HG02840 (cell line): ENCODE results near the gene DENND1A.
"Not testable (repeated sequence)": the region's sequence is repeated elsewhere in the genome, so short reads cannot be mapped to it uniquely, and the experiment has no call there.

Source experiments
- ATAC-seq: cut with Tn5 transposase; IDR thresholded peaks from one replicate; pipeline ENCODE4 v1.9.1; 2021; ENCODE audit warnings: mild to moderate bottlenecking, moderate library complexity, moderate number of reproducible peaks; ENCODE audit not compliant: unreplicated experiment, low FRiP score

Gene DENND1A

GRCh38 chr9:123823194-123823947 lies 106.6 kb downstream of the DENND1A start:
- ATAC-seq, result no peak

DNA sequence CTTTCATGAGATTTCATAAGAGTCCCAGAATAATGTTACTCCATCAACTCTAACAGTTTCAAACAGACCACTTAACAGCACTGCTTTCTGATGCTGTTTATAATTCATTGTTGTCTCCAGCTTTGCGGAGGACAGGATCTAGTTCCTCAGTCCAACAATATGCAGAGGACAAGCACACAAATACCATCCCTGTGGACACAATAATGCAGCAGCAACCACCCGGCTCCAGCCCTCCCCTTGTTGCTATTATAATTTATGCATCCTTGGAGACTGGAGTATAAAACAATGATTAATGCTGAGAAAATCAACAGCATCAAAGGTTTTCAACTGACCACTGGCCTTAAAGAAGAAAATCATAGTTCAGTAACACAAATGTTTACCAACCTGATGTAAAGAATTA lies 108.3 kb downstream of the DENND1A start:
- ATAC-seq, result no peak

DNA sequence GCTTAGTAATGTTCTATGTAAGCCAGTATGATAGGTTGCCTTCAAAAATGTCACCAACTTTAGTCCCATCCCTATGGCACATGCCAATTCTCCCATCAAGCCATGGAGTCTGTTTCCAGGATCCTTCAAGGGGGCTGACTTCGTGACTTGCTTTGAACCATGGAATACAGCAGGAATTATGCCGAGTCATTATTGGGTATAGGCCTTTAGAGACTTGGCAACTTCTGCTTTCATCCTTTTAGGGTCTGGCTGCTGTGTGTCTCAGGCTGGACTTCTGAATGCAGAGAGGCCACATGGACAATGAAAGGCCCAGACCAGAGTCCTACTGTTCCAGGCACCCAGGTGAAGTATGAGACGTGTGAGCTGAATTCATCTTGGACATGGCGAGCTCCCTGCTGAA lies 109.8 kb downstream of the DENND1A start:
- ATAC-seq, result no peak

DNA sequence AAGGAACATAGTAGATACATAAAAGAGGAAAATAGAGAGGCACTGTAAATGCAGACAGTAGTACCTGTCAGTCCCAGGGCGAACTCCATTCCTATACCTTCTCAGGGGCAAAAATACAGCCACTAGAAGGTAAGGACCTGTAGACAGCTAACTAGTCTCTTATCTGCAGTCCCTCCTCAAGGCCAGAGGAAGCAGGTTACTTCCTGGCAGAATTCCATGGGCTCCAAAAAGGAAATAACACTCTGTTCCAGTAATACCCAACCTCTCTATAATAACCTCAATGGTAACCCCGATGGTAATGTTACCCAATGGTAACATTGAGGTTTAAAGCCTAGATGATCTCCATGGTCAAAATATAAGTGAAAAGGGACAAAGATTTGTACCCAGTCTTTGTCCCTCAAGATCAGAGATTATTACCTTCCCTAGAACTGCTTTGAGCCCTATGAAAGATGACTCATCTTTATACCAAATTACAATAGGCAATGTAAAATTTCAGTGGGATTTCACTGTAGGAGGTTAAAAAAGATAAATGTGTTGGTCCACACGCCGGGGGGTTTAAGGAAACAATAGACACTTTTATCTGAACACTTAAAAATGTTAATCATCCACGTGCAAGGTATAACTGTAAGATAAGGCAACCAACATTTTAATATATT lies 113.0 kb downstream of the DENND1A start:
- ATAC-seq, result no peak

- not testable (repeated sequence) for ATAC-seq
Observed at GRCh38 chr9:123815856-123816255, 114.1 kb downstream of the DENND1A start.

- ATAC-seq, result no peak
Observed at GRCh38 chr9:123814496-123814895, 115.4 kb downstream of the DENND1A start.

GRCh38 chr9:123812984-123813383 lies 116.9 kb downstream of the DENND1A start:
- no peak for ATAC-seq

DNA sequence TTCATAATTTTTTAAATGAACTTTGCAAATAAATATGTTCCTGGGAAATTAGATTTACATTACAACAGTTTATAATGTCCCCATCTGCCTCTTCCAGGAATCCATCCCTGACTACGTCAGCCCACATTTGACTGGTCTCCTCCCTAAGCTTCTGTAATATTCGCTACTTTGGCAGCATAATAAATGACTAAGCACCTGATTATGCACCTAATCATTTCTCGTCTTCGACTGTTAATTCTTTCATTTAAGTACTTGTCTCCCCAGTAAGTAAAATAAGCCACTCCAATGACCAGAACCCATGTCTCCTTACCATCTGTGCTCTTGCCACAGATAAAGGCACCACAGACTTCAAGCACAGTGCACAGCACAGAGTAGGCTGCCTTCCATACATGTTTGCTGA lies 122.7 kb downstream of the DENND1A start:
- no peak for ATAC-seq

GRCh38 chr9:123806829-123807228 lies 123.1 kb downstream of the DENND1A start:
- no peak for ATAC-seq

- ATAC-seq, result no peak
Observed at GRCh38 chr9:123798195-123798594, 131.7 kb downstream of the DENND1A start.

GRCh38 chr9:123796618-123797484 lies 133.1 kb downstream of the DENND1A start:
- no peak for ATAC-seq

GRCh38 chr9:123796094-123796493 lies 133.8 kb downstream of the DENND1A start:
- no peak for ATAC-seq

DNA sequence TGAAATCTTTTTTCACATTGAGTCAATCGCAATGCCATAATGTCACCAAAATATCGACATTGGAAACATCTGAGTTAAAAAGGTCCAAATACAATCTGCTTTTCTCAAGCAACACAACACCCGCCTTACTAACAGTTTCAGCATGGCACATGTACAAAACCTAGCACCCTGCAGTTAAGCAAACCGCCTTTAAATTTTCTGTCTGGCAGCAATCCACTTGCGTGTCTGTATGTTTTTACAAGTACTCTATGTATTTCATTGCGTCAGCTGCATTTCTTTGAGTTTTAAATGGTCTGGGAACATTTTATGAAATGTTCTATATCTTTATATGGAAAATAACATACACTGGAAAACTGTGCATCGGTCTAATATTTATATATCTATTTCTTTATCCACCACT lies 134.6 kb downstream of the DENND1A start:
- no peak for ATAC-seq

DNA sequence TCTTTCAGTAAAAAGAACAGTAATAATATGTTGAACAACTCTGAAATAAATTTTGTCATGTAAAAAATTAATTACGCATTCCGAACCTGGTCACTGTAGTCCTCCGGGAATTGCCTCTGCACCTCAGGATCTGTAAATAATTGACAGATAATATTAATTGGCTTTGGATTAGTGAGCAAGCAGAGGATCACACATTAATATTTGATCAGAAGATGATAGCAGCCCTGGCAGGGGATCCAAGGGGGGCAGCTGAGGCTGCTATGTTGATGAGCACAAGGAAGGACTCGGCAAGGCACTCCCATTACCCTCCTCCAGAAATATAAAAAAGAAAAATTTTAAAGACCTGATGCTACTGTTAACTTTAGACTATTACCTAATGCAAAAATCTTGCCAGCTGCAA lies 137.4 kb downstream of the DENND1A start:
- no peak for ATAC-seq

DNA sequence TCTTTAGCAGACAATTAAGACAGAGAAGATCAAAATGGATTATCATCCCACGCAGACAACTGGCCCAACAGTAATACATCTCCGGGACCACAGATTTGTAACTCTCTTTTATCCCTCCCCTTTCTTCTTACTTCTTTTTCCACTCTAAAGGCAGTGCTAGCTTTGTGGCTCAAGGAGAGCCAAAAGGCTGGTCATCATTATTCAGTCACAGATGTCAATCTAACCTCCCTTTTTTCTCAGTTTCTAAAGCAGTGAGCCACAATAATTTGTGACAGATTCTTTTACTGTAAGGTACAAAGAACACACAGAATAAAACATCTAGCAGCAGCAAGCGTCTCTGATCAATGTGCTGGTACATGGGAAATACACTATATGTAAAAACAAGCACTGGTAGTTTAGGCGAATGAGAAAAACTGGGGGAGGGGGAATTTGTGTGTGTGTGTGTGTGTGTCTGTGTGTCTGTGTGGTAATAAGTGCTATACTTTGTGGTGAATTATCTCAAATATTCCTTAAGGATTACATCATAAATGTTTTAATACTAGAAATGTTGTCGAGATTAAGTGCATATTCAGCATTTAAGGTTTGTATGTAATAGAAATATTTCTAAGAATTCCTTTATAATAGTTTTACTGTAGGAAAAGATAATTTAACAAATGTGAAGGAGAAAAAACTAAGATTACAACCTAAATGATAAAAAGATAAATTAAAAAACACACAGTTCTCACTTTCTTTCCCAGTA lies 140.2 kb downstream of the DENND1A start:
- ATAC-seq, result no peak

DNA sequence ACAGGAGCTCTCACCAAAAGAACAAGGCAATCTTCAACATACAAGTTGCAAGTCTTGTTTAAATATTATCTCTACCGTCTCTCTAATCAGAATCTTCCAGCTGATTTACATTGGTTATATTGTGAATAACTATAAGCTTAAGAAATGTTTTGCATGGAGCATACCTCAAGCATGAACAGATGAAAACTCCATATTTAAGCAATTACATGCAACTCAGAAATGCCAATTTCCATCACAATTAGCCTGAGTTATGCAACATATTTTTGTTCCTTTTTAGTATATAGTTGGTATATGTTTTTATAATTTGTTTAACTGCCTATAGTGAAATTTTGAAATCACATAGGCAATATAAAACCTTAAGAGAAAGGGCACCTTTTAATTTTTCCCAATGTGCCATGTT lies 142.5 kb downstream of the DENND1A start:
- ATAC-seq, result no peak

- ATAC-seq, result no peak
Observed at GRCh38 chr9:123784518-123784917, 145.4 kb downstream of the DENND1A start.

GRCh38 chr9:123778232-123778902 lies 151.6 kb downstream of the DENND1A start:
- no peak for ATAC-seq

- ATAC-seq, result no peak
Observed at GRCh38 chr9:123776708-123777537, 153.0 kb downstream of the DENND1A start.
